ENCODE data around the gene TRAPPC8. TPM values are rescaled to one million over a fixed set of nuclear protein-coding genes. Genes with fewer than 3 reads are reported as not detected.

Gene TRAPPC8
- total and polyA plus RNA-seq, 2 of the 13 experiments (the other 11 are each of a cell fraction or from before 2014, with no cell fraction given): 34.6 to 50.8 TPM

- no peak for TF ChIP-seq AHDC1 (CRISPR knock-in tag; IDR thresholded peaks at IDR 0.05; ENCODE audit: borderline replicate concordance)
- no peak for TF ChIP-seq ZNF543 (CRISPR knock-in tag; IDR thresholded peaks at IDR 0.05)
- no peak for TF ChIP-seq TFDP1 (CRISPR knock-in tag; IDR thresholded peaks at IDR 0.05; ENCODE audit: borderline replicate concordance)
- no peak for TF ChIP-seq ZNF280D (CRISPR knock-in tag; IDR thresholded peaks at IDR 0.05)
- no peak for TF ChIP-seq SRF (IDR thresholded peaks at IDR 0.05; ENCODE audit: low read depth, low read length)
- TF ChIP-seq PAF1 (CRISPR knock-in tag; IDR thresholded peaks at IDR 0.05): no peak
- TF ChIP-seq ZNF609 (CRISPR knock-in tag; IDR thresholded peaks at IDR 0.05; ENCODE audit: borderline replicate concordance): no peak
- no peak for TF ChIP-seq ZNF274 (CRISPR knock-in tag; IDR thresholded peaks at IDR 0.05)
- no peak for TF ChIP-seq ZNF207 (IDR thresholded peaks at IDR 0.05; ENCODE audit: borderline replicate concordance)
- no peak for TF ChIP-seq KLF9 (CRISPR knock-in tag; IDR thresholded peaks at IDR 0.05; ENCODE audit: low read depth)
Observed at GRCh38 chr18:31877900-31878299, 65.0 kb downstream of the TRAPPC8 start (continued).
